H1 (cell line): Measurements from ENCODE around the gene ASAP2. TPM values are rescaled to one million over a fixed set of nuclear protein-coding genes. Genes with fewer than 3 reads are reported as not detected.

Source experiments
- CTCF ChIA-PET: fragments of 300-600 bp; sonication (Branson Sonifier 250); formaldehyde crosslinking; loops from one replicate; lab custom pipeline; 2021; ENCODE audit not compliant: partially characterized antibody; lab: Charles Lee
- POLR2A ChIA-PET: fragments of 300-600 bp; sonication (Branson Sonifier 250); formaldehyde crosslinking; loops from one replicate; lab custom pipeline; 2021; ENCODE audit warnings: inconsistent platforms; ENCODE audit not compliant: partially characterized antibody; lab: Charles Lee
- DNase-seq, 2 experiments: peaks; one replicate each; pipeline versions ENCODE4 v3.0.0 to v3.0.0-alpha.2; 2010 to 2022; ENCODE audit warnings: low spot score in 2 of 2, low read depth in 1 of 2, mixed read lengths in 1 of 2
- FAIRE-seq: peaks from 2 replicates; lab custom pipeline; 2011; peaks lifted over from hg19 to GRCh38; lab: Jason Lieb, UNC
- H2AFZ ChIP-seq: 2 replicates; pipeline ENCODE4 v1.8.1; 2012; ENCODE audit warnings: low read length, inconsistent platforms
- H2AK5ac ChIP-seq: 2 replicates; pipeline ENCODE4 v1.6.1; 2013; ENCODE audit warnings: low read depth, low read length
- H2BK120ac ChIP-seq: replicated peaks from 2 replicates; pipeline ENCODE3; 2013; ENCODE audit warnings: low read depth, low read length, inconsistent platforms
- H2BK12ac ChIP-seq: 2 replicates; pipeline ENCODE4 v1.6.1; 2013; ENCODE audit warnings: low read depth, low read length
- H2BK15ac ChIP-seq: 2 replicates; pipeline ENCODE4 v1.6.1; 2013; ENCODE audit warnings: low read length
- H2BK20ac ChIP-seq: 2 replicates; pipeline ENCODE4 v1.6.1; 2013; ENCODE audit warnings: low read length
- H2BK5ac ChIP-seq: 2 replicates; pipeline ENCODE4 v1.6.1; 2013; ENCODE audit warnings: low read depth, low read length
- H3K14ac ChIP-seq: 2 replicates; pipeline ENCODE4 v1.6.1; 2013; ENCODE audit warnings: inconsistent platforms; ENCODE audit not compliant: insufficient read length
- H3K18ac ChIP-seq: 2 replicates; pipeline ENCODE4 v1.6.1; 2013; ENCODE audit warnings: low read length; ENCODE audit errors: extremely low read depth
- H3K23ac ChIP-seq: 2 replicates; pipeline ENCODE4 v1.6.1; 2013; ENCODE audit warnings: inconsistent platforms; ENCODE audit not compliant: insufficient read length
- H3K23me2 ChIP-seq: 2 replicates; pipeline ENCODE4 v1.6.1; 2013; ENCODE audit warnings: low read depth, low read length
- H3K27ac ChIP-seq: 2 replicates; pipeline ENCODE4 v1.6.1; 2011; ENCODE audit warnings: low read depth, low read length, inconsistent platforms
- H3K27me3 ChIP-seq, 4 experiments: replicated peaks in 1 of 4; 1 replicate in 1 of 4; 2 replicates in 3 of 4; pipeline versions ENCODE4 v1.6.1 to v1.8.1; 2011 to 2013; ENCODE audit warnings: low read length in 3 of 4, mild to moderate bottlenecking in 3 of 4, inconsistent platforms in 2 of 4, mixed read lengths in 2 of 4, moderate library complexity in 1 of 4; ENCODE audit not compliant: control insufficient read depth in 3 of 4, insufficient read depth in 3 of 4; ENCODE audit errors: extremely low read depth in 1 of 4
- H3K36me3 ChIP-seq, 4 experiments: 2 replicates each; pipeline versions ENCODE4 v1.6.1 to v1.8.1; 2011 to 2013; ENCODE audit warnings: mild to moderate bottlenecking in 4 of 4, low read length in 3 of 4, moderate library complexity in 2 of 4, control low read depth in 1 of 4, inconsistent platforms in 1 of 4; ENCODE audit not compliant: insufficient read depth in 4 of 4, control insufficient read depth in 2 of 4
- H3K4ac ChIP-seq: replicated peaks from 2 replicates; pipeline ENCODE3; 2013; ENCODE audit warnings: low read length, low read depth, mixed read lengths, inconsistent platforms; ENCODE audit not compliant: insufficient read length
- H3K4me1 ChIP-seq, 4 experiments: replicated peaks in 1 of 4; 1 replicate in 1 of 4; 2 replicates in 3 of 4; pipeline versions ENCODE4 v1.6.1 to v1.8.1; 2011 to 2013; ENCODE audit warnings: low read length in 3 of 4, inconsistent platforms in 2 of 4, mixed read lengths in 1 of 4; ENCODE audit not compliant: insufficient read depth in 4 of 4, control insufficient read depth in 3 of 4
- H3K4me2 ChIP-seq, 2 experiments: 2 replicates each; pipeline versions ENCODE4 v1.6.1 to v1.8.1; 2011 to 2013; ENCODE audit warnings: low read depth in 2 of 2, low read length in 2 of 2, control low read depth in 1 of 2, inconsistent platforms in 1 of 2, mild to moderate bottlenecking in 1 of 2; ENCODE audit not compliant: insufficient read depth in 1 of 2
- H3K4me3 ChIP-seq, 4 experiments: fragments of 200-600, 300-600 bp in 1 of 4; sonication (generic), shearing (Covaris generic), sonication (Bioruptor Twin) in 1 of 4; 2 replicates each; pipeline versions ENCODE4 v1.5.1 to v1.8.1; 2011 to 2016; ENCODE audit warnings: low read length in 4 of 4, low read depth in 3 of 4, control low read depth in 2 of 4, inconsistent platforms in 2 of 4, mild to moderate bottlenecking in 2 of 4, mixed read lengths in 1 of 4, moderate library complexity in 1 of 4; ENCODE audit not compliant: insufficient read depth in 2 of 4; ENCODE audit errors: extremely low read depth in 1 of 4
- H3K56ac ChIP-seq: replicated peaks from 2 replicates; pipeline ENCODE3; 2013; ENCODE audit warnings: low read depth, mild to moderate bottlenecking, mixed read lengths, low read length, inconsistent platforms; ENCODE audit not compliant: insufficient read length
- H3K79me1 ChIP-seq: 2 replicates; pipeline ENCODE4 v1.6.1; 2013; ENCODE audit warnings: low read depth, low read length, control low read depth
- H3K79me2 ChIP-seq, 2 experiments: 2 replicates each; pipeline versions ENCODE4 v1.6.1 to v1.8.1; 2012 to 2013; ENCODE audit warnings: low read length in 2 of 2, mild to moderate bottlenecking in 2 of 2, inconsistent platforms in 1 of 2; ENCODE audit not compliant: insufficient read depth in 2 of 2, control insufficient read depth in 1 of 2
- H3K9ac ChIP-seq, 4 experiments: replicated peaks in 1 of 4; 1 replicate in 1 of 4; 2 replicates in 3 of 4; pipeline versions ENCODE4 v1.6.1 to v1.8.1; 2011 to 2013; ENCODE audit warnings: low read depth in 3 of 4, low read length in 3 of 4, control low read depth in 2 of 4, mild to moderate bottlenecking in 2 of 4, moderate library complexity in 2 of 4, inconsistent platforms in 1 of 4; ENCODE audit errors: extremely low read depth in 1 of 4
- H3K9me3 ChIP-seq, 2 experiments: 2 replicates each; pipeline versions ENCODE4 v1.6.1 to v1.8.1; 2012 to 2013; ENCODE audit warnings: mild to moderate bottlenecking in 2 of 2, moderate library complexity in 2 of 2, control low read depth in 1 of 2, inconsistent platforms in 1 of 2, low read depth in 1 of 2, low read length in 1 of 2, mixed read lengths in 1 of 2; ENCODE audit not compliant: insufficient read depth in 2 of 2
- H4K20me1 ChIP-seq, 2 experiments: replicated peaks in 1 of 2; 2 replicates each; pipeline versions ENCODE3 to v1.8.1; 2011 to 2013; ENCODE audit warnings: inconsistent platforms in 2 of 2, low read length in 2 of 2, mild to moderate bottlenecking in 1 of 2; ENCODE audit not compliant: insufficient read depth in 2 of 2, control insufficient read depth in 1 of 2
- H4K5ac ChIP-seq: 2 replicates; pipeline ENCODE4 v1.6.1; 2013; ENCODE audit warnings: low read length, low read depth, mixed read lengths, inconsistent platforms; ENCODE audit not compliant: insufficient read length
- H4K8ac ChIP-seq: 2 replicates; pipeline ENCODE4 v1.8.0; 2013; ENCODE audit warnings: mild to moderate bottlenecking, moderate library complexity, low read length, inconsistent platforms; ENCODE audit not compliant: insufficient read depth; ENCODE audit errors: extremely low read depth
- H4K91ac ChIP-seq: replicated peaks from 2 replicates; pipeline ENCODE3; 2013; ENCODE audit warnings: low read length, mixed read lengths, inconsistent platforms; ENCODE audit not compliant: insufficient read length
- CBX5 ChIP-seq: fragments of 300-800, 300-1000 bp; sonication (generic); IDR thresholded peaks from 2 replicates; pipeline ENCODE4 v1.7.1; 2016; ENCODE audit warnings: antibody characterized with exemption, low read length, low read depth
- GABPA ChIP-seq: IDR thresholded peaks from 2 replicates; pipeline ENCODE4 v1.6.1; 2011; ENCODE audit warnings: mild to moderate bottlenecking, low read length, moderate library complexity, borderline replicate concordance; ENCODE audit not compliant: insufficient read depth
- SAP30 ChIP-seq: fragments of 300-600 bp; sonication (generic); IDR thresholded peaks from 2 replicates; pipeline ENCODE4 v1.7.1; 2012; ENCODE audit warnings: low read length, moderate library complexity, mild to moderate bottlenecking, inconsistent platforms; ENCODE audit not compliant: insufficient read depth, insufficient replicate concordance
- SUZ12 ChIP-seq: fragments of 200-600 bp; sonication (generic); IDR thresholded peaks from 2 replicates; pipeline ENCODE4 v1.6.1; 2012; ENCODE audit warnings: mild to moderate bottlenecking, inconsistent platforms, low read length, moderate library complexity, mixed read lengths
- TCF12 ChIP-seq: IDR thresholded peaks from 2 replicates; pipeline ENCODE4 v1.6.1; 2011; ENCODE audit warnings: low read depth, mild to moderate bottlenecking, low read length
- WGBS, 2 experiments: shearing (Covaris generic) in 1 of 2; methylation state at CpG; one replicate each; pipeline versions ENCODE4 v1.1.6 to v1.1.7; 2013 to 2015; ENCODE audit warnings: low lambda C conversion rate in 2 of 2, mixed read lengths in 2 of 2, inconsistent platforms in 1 of 2, low coverage in 1 of 2, missing lambda C conversion rate in 1 of 2; ENCODE audit not compliant: insufficient replicate concordance in 2 of 2, insufficient coverage in 1 of 2, insufficient read length in 1 of 2; ENCODE audit errors: extremely low coverage in 1 of 2, missing lambda C conversion rate in 1 of 2; 5-methylcytosine and 5-hydroxymethylcytosine counted together
- polyA plus RNA-seq, 7 experiments: library from polyadenylated mRNA; depleted of rRNA in 3 of 7; stranded (reverse) in 5 of 7; unstranded in 2 of 7; fragments of >200 nt in 5 of 7; fragments of 200-250 nt in 2 of 7; gene quantifications; 1 replicate in 5 of 7; 2 replicates in 1 of 7; 4 replicates in 1 of 7; pipeline versions ENCODE4 v1.2.1 to v1.2.3, GENCODE V29; 2011 to 2013; ENCODE audit warnings: missing spikeins in 2 of 7, mixed read lengths in 2 of 7
- total RNA-seq: library from RNA; stranded (reverse); fragmentation: NEBNext Ultra II Directional; extraction: Animal tissue kit (Norgen Biotek cat#: 25700); gene quantifications from 2 replicates; pipeline ENCODE4 v1.2.1, GENCODE V29; 2021
- TF ChIP-seq, protein P1 (sequence below): IDR thresholded peaks from 2 replicates; pipeline ENCODE4 v1.6.1; 2011; ENCODE audit warnings: low read length, improper control_type of control experiment
- TF ChIP-seq, protein P2 (sequence below), 3 experiments: IDR thresholded peaks; 1 replicate in 2 of 3; 2 replicates in 1 of 3; pipeline versions ENCODE4 v1.5.1 to v1.6.1; 2011; ENCODE audit warnings: low read length in 3 of 3, mild to moderate bottlenecking in 3 of 3, inconsistent platforms in 2 of 3, low read depth in 1 of 3, moderate library complexity in 1 of 3; ENCODE audit not compliant: insufficient read depth in 1 of 3; ENCODE audit errors: control extremely low read depth in 1 of 3
- TF ChIP-seq, protein P3 (sequence below): IDR thresholded peaks from 2 replicates; pipeline ENCODE4 v1.6.1; 2012; ENCODE audit warnings: low read length, inconsistent platforms

The ASAP2 gene
- total and polyA plus RNA-seq, 2 of the 8 experiments (the other 6 are each of a cell fraction or from before 2014, with no cell fraction given) = 10.2 to 18.7 TPM

DNA sequence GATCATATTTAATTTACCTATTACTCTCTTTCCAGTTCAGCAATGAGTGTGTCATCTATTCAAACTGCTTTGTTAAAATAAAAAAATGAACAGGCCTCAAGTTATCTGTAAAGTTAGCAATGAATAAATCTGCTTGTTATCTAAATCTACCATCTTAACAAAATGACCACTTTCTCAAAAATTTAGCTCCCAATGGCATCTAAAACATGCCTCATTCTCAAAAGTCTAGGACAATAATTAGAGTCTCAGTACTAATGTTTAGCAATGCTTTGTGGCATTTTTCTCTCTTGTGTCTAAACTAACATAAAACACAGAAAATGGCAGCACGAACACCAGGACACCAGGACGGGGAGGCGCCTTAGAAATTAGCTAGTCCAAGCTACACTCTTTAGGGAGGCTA, 3.6 kb upstream of the ASAP2 start:
- no peak overlapping the region for H2AFZ ChIP-seq
- TF ChIP-seq, protein P1, sequence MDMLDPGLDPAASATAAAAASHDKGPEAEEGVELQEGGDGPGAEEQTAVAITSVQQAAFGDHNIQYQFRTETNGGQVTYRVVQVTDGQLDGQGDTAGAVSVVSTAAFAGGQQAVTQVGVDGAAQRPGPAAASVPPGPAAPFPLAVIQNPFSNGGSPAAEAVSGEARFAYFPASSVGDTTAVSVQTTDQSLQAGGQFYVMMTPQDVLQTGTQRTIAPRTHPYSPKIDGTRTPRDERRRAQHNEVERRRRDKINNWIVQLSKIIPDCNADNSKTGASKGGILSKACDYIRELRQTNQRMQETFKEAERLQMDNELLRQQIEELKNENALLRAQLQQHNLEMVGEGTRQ = no peak
- TF ChIP-seq CBX5 = no peak
- TF ChIP-seq SAP30 = no peak
- TF ChIP-seq SUZ12 = no peak
- TF ChIP-seq, protein P2, sequence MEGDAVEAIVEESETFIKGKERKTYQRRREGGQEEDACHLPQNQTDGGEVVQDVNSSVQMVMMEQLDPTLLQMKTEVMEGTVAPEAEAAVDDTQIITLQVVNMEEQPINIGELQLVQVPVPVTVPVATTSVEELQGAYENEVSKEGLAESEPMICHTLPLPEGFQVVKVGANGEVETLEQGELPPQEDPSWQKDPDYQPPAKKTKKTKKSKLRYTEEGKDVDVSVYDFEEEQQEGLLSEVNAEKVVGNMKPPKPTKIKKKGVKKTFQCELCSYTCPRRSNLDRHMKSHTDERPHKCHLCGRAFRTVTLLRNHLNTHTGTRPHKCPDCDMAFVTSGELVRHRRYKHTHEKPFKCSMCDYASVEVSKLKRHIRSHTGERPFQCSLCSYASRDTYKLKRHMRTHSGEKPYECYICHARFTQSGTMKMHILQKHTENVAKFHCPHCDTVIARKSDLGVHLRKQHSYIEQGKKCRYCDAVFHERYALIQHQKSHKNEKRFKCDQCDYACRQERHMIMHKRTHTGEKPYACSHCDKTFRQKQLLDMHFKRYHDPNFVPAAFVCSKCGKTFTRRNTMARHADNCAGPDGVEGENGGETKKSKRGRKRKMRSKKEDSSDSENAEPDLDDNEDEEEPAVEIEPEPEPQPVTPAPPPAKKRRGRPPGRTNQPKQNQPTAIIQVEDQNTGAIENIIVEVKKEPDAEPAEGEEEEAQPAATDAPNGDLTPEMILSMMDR (IDR thresholded peaks at IDR 0.05; ENCODE audit: control extremely low read depth in 1 of 3, insufficient read depth in 1 of 3, low read depth in 1 of 3, low read length in 3 of 3) = no peak
- TF ChIP-seq, protein P3, sequence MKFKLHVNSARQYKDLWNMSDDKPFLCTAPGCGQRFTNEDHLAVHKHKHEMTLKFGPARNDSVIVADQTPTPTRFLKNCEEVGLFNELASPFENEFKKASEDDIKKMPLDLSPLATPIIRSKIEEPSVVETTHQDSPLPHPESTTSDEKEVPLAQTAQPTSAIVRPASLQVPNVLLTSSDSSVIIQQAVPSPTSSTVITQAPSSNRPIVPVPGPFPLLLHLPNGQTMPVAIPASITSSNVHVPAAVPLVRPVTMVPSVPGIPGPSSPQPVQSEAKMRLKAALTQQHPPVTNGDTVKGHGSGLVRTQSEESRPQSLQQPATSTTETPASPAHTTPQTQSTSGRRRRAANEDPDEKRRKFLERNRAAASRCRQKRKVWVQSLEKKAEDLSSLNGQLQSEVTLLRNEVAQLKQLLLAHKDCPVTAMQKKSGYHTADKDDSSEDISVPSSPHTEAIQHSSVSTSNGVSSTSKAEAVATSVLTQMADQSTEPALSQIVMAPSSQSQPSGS = no peak
- no peak for TF ChIP-seq GABPA
- TF ChIP-seq TCF12 = no peak

More for the DNA sequence above, 3.6 kb upstream of the ASAP2 start:
- H3K4ac ChIP-seq = no peak overlapping the region
- no peaks in the 10 kb centered on the region for H3K9me3 ChIP-seq
- peaks cover 0 to 3% of the 10 kb centered on the region in 2 experiments for H4K20me1 ChIP-seq
- H4K91ac ChIP-seq = no peak overlapping the region
- FAIRE-seq (no peak), DNase-seq (no peak)
- H3K4me1 ChIP-seq = peaks cover 0 to 5% (median 3%) of the 10 kb centered on the region in 4 experiments; a peak in 4 of 7 replicates
- H2BK20ac ChIP-seq = no peak overlapping the region
- H3K18ac ChIP-seq = no peak overlapping the region
- H3K27me3 ChIP-seq = peaks cover 0 to 5% (median 2%) of the 10 kb centered on the region in 4 experiments; a peak in 3 of 7 replicates
- no peak overlapping the region for H4K8ac ChIP-seq
- peaks cover 4% of the 10 kb centered on the region; the same call in 1 of the 2 replicates for H3K23me2 ChIP-seq
- no peaks in the 10 kb centered on the region for H3K36me3 ChIP-seq
- no peak overlapping the region for H3K23ac ChIP-seq
- H2BK120ac ChIP-seq = no peak overlapping the region
- 76% methylated on average over 3 of the region's 3 CpGs; no CpG with 5 or more reads in 1 of the 2 experiments for WGBS, 2 experiments
- H3K4me3 ChIP-seq = no peak overlapping the region
- H3K56ac ChIP-seq = no peak overlapping the region
- no peak overlapping the region for H3K14ac ChIP-seq
- H2BK12ac ChIP-seq = no peak overlapping the region
- no peaks in the 10 kb centered on the region for H3K79me1 ChIP-seq
- no peak overlapping the region for H2AK5ac ChIP-seq
- no peak overlapping the region for H2BK15ac ChIP-seq
- no peak overlapping the region for H2BK5ac ChIP-seq
- H3K27ac ChIP-seq = no peak overlapping the region
- no peak overlapping the region for H3K4me2 ChIP-seq
- H3K9ac ChIP-seq = no peak overlapping the region
- ChIA-PET POLR2A (no interaction called here), CTCF (no interaction called here)
- H3K79me2 ChIP-seq = no peaks in the 10 kb centered on the region
- no peak overlapping the region for H4K5ac ChIP-seq
